Activated CD4-positive, alpha-beta T cell treated with anti-CD3 and anti-CD28 coated beads, Interleukin-2, amount 10 ng/mL, durations not matched to agents 7 days and 5 days (primary cell): ENCODE measurements around the gene MCF2L2. TPM values are rescaled to one million over a fixed set of nuclear protein-coding genes. Genes with fewer than 3 reads are reported as not detected.
A peak's percentile ranks its signal among the peaks of the same experiment; 100 is the strongest.

Experiments used
- CTCF ChIA-PET: fragments of 350-600 bp; sonication (Branson Sonifier 250); formaldehyde crosslinking; loops from one replicate; lab custom pipeline; 2021; ENCODE audit warnings: antibody characterized with exemption; lab: Charles Lee
- POLR2A ChIA-PET: fragments of 350-600 bp; sonication (Branson Sonifier 250); formaldehyde crosslinking; loops from one replicate; lab custom pipeline; 2021; ENCODE audit warnings: antibody characterized with exemption; lab: Charles Lee
- DNase-seq: peaks from one replicate; pipeline ENCODE4 v3.0.0-alpha.2; 2020
- H3K27ac Mint-ChIP-seq: one replicate; pipeline ENCODE4 v1.8.0; 2021; ENCODE audit warnings: mild to moderate bottlenecking, moderate library complexity, mixed read lengths
- H3K27me3 Mint-ChIP-seq: one replicate; pipeline ENCODE4 v1.8.0; 2021; ENCODE audit warnings: mixed read lengths
- H3K36me3 Mint-ChIP-seq: one replicate; pipeline ENCODE4 v1.8.0; 2021; ENCODE audit warnings: low read depth, mixed read lengths
- H3K4me1 Mint-ChIP-seq: one replicate; pipeline ENCODE4 v1.8.0; 2021; ENCODE audit warnings: mixed read lengths
- H3K4me3 Mint-ChIP-seq: one replicate; pipeline ENCODE4 v1.8.0; 2021; ENCODE audit warnings: mild to moderate bottlenecking, moderate library complexity, mixed read lengths
- H3K9me3 Mint-ChIP-seq: one replicate; pipeline ENCODE4 v1.8.0; 2021; ENCODE audit warnings: mixed read lengths
- total RNA-seq, 2 experiments: library from RNA; stranded (reverse); gene quantifications; one replicate each; pipeline ENCODE4 v1.2.3, GENCODE V29; 2021

Gene MCF2L2
- total RNA-seq, 2 experiments from 2014 or later, result 3.6 to 5.4 TPM

- peak overlapping the region; percentile 48 for H3K27ac Mint-ChIP-seq
- ChIA-PET POLR2A (interaction anchor here (0.6 to 0.7 kb wide), 2 partner anchors 21 to 319 kb away, joined by 3 read pairs; no protein-coding TSS in a partner anchor), CTCF (no interaction called here)
- peaks cover 18% of the 10 kb centered on the region for H3K36me3 Mint-ChIP-seq
- peaks cover 12% of the 10 kb centered on the region for H3K9me3 Mint-ChIP-seq
- peaks cover 17% of the 10 kb centered on the region for H3K27me3 Mint-ChIP-seq
- DNase-seq, result peak; percentile 14
- H3K4me1 Mint-ChIP-seq, result peaks cover 27% of the 10 kb centered on the region
- no peak overlapping the region for H3K4me3 Mint-ChIP-seq
These were observed 78.8 kb downstream of the MCF2L2 start for GRCh38 chr3:183349421-183350157.

GRCh38 chr3:183342824-183343223 lies 85.6 kb downstream of the MCF2L2 start:
- no peak overlapping the region for H3K27ac Mint-ChIP-seq
- DNase-seq, result no peak
- H3K27me3 Mint-ChIP-seq, result peaks cover 17% of the 10 kb centered on the region
- H3K36me3 Mint-ChIP-seq, result peaks cover 13% of the 10 kb centered on the region
- ChIA-PET CTCF (interaction anchor here (0.6 kb wide), 1 partner anchor 66 kb away, joined by 5 read pairs; no protein-coding TSS in a partner anchor), POLR2A (no interaction called here)
- H3K4me1 Mint-ChIP-seq, result peaks cover 6% of the 10 kb centered on the region
- no peak overlapping the region for H3K4me3 Mint-ChIP-seq
- H3K9me3 Mint-ChIP-seq, result peaks cover 12% of the 10 kb centered on the region

- Mint-ChIP-seq H3K9me3 (peaks cover 12% of the 10 kb centered on the region), H3K4me1 (peaks cover 6% of the 10 kb centered on the region), H3K4me3 (no peak overlapping the region), H3K27ac (no peak overlapping the region), H3K36me3 (peaks cover 13% of the 10 kb centered on the region), H3K27me3 (peaks cover 17% of the 10 kb centered on the region)
- CTCF ChIA-PET, result no interaction called here
- DNase-seq, result no peak
- POLR2A ChIA-PET, result no interaction called here
These were observed 86.7 kb downstream of the MCF2L2 start for GRCh38 chr3:183341545-183342288.

- H3K4me3 Mint-ChIP-seq, result no peak overlapping the region
- peaks cover 4% of the 10 kb centered on the region for H3K36me3 Mint-ChIP-seq
- H3K9me3 Mint-ChIP-seq, result peaks cover 5% of the 10 kb centered on the region
- ChIA-PET POLR2A (no interaction called here), CTCF (no interaction called here)
- H3K4me1 Mint-ChIP-seq, result peaks cover 6% of the 10 kb centered on the region
- no peak overlapping the region for H3K27ac Mint-ChIP-seq
- H3K27me3 Mint-ChIP-seq, result peaks cover 5% of the 10 kb centered on the region
- no peak for DNase-seq
These were observed 88.2 kb downstream of the MCF2L2 start for GRCh38 chr3:183340222-183340621.

GRCh38 chr3:183339461-183340086 lies 88.8 kb downstream of the MCF2L2 start:
- Mint-ChIP-seq H3K36me3 (no peaks in the 10 kb centered on the region), H3K27me3 (no peaks in the 10 kb centered on the region), H3K4me3 (no peak overlapping the region), H3K4me1 (peaks cover 6% of the 10 kb centered on the region), H3K27ac (no peak overlapping the region), H3K9me3 (no peaks in the 10 kb centered on the region)
- no peak for DNase-seq
- CTCF ChIA-PET, result no interaction called here
- POLR2A ChIA-PET, result no interaction called here

- no peak overlapping the region for H3K4me3 Mint-ChIP-seq
- H3K27ac Mint-ChIP-seq, result no peak overlapping the region
- no peaks in the 10 kb centered on the region for H3K9me3 Mint-ChIP-seq
- ChIA-PET CTCF (no interaction called here), POLR2A (no interaction called here)
- H3K27me3 Mint-ChIP-seq, result no peaks in the 10 kb centered on the region
- H3K4me1 Mint-ChIP-seq, result peaks cover 6% of the 10 kb centered on the region
- DNase-seq, result no peak
- H3K36me3 Mint-ChIP-seq, result no peaks in the 10 kb centered on the region
These were observed 89.9 kb downstream of the MCF2L2 start for GRCh38 chr3:183338520-183338919.

- Mint-ChIP-seq H3K36me3 (no peaks in the 10 kb centered on the region), H3K9me3 (no peaks in the 10 kb centered on the region), H3K4me3 (no peak overlapping the region), H3K4me1 (peaks cover 10% of the 10 kb centered on the region), H3K27ac (no peak overlapping the region), H3K27me3 (no peaks in the 10 kb centered on the region)
- ChIA-PET POLR2A (no interaction called here), CTCF (interaction anchor here (1.0 kb wide), 1 partner anchor 13 kb away, joined by 3 read pairs; no protein-coding TSS in a partner anchor)
- DNase-seq, result no peak
These were observed 95.9 kb downstream of the MCF2L2 start for GRCh38 chr3:183332487-183332886.

- no peaks in the 10 kb centered on the region for H3K27me3 Mint-ChIP-seq
- H3K4me1 Mint-ChIP-seq, result peaks cover 14% of the 10 kb centered on the region
- no peaks in the 10 kb centered on the region for H3K9me3 Mint-ChIP-seq
- H3K27ac Mint-ChIP-seq, result no peak overlapping the region
- CTCF ChIA-PET, result interaction anchor here (1.0 kb wide), 1 partner anchor 12 kb away, joined by 3 read pairs; no protein-coding TSS in a partner anchor
- no peak overlapping the region for H3K4me3 Mint-ChIP-seq
- no peak for DNase-seq
- POLR2A ChIA-PET, result no interaction called here
- no peaks in the 10 kb centered on the region for H3K36me3 Mint-ChIP-seq
These were observed 96.9 kb downstream of the MCF2L2 start for GRCh38 chr3:183331498-183331897.

- DNase-seq, result no peak
- no peak overlapping the region for H3K27ac Mint-ChIP-seq
- ChIA-PET POLR2A (no interaction called here), CTCF (no interaction called here)
- H3K4me3 Mint-ChIP-seq, result no peak overlapping the region
- H3K27me3 Mint-ChIP-seq, result no peaks in the 10 kb centered on the region
- H3K9me3 Mint-ChIP-seq, result no peaks in the 10 kb centered on the region
- H3K4me1 Mint-ChIP-seq, result peaks cover 17% of the 10 kb centered on the region
- H3K36me3 Mint-ChIP-seq, result no peaks in the 10 kb centered on the region
These were observed 97.5 kb downstream of the MCF2L2 start for GRCh38 chr3:183330881-183331280.

- no peak overlapping the region for H3K4me3 Mint-ChIP-seq
- CTCF ChIA-PET, result interaction anchor here (0.7 to 0.8 kb wide), 2 partner anchors 9 to 26 kb away, joined by 3 read pairs; no protein-coding TSS in a partner anchor
- no peaks in the 10 kb centered on the region for H3K36me3 Mint-ChIP-seq
- POLR2A ChIA-PET, result no interaction called here
- no peak overlapping the region for H3K27ac Mint-ChIP-seq
- H3K27me3 Mint-ChIP-seq, result no peaks in the 10 kb centered on the region
- no peak for DNase-seq
- no peaks in the 10 kb centered on the region for H3K9me3 Mint-ChIP-seq
- peaks cover 19% of the 10 kb centered on the region for H3K4me1 Mint-ChIP-seq
These were observed 98.9 kb downstream of the MCF2L2 start for GRCh38 chr3:183329543-183329942.

- no peak for DNase-seq
- ChIA-PET CTCF (interaction anchor here (0.6 to 0.8 kb wide), 3 partner anchors 8 to 36 kb away, joined by 3 to 4 read pairs (median 3); no protein-coding TSS in a partner anchor), POLR2A (no interaction called here)
- Mint-ChIP-seq H3K9me3 (no peaks in the 10 kb centered on the region), H3K4me3 (no peak overlapping the region), H3K36me3 (no peaks in the 10 kb centered on the region), H3K4me1 (peaks cover 19% of the 10 kb centered on the region), H3K27ac (no peak overlapping the region), H3K27me3 (no peaks in the 10 kb centered on the region)
These were observed 99.6 kb downstream of the MCF2L2 start for GRCh38 chr3:183328823-183329222.

GRCh38 chr3:183328164-183328563 lies 100.3 kb downstream of the MCF2L2 start:
- Mint-ChIP-seq H3K27me3 (no peaks in the 10 kb centered on the region), H3K27ac (no peak overlapping the region), H3K9me3 (no peaks in the 10 kb centered on the region), H3K4me1 (peaks cover 19% of the 10 kb centered on the region), H3K36me3 (no peaks in the 10 kb centered on the region), H3K4me3 (no peak overlapping the region)
- ChIA-PET CTCF (interaction anchor here (0.5 to 0.6 kb wide), 3 partner anchors 36 to 89 kb away, joined by 3 to 5 read pairs (median 4); no protein-coding TSS in a partner anchor), POLR2A (no interaction called here)
- no peak for DNase-seq
